ENCODE results near the gene RALGPS1.

Gene RALGPS1

GRCh38 chr9:127117801-127118200, 203.2 kb downstream of the RALGPS1 start:
- no peak overlapping the region for H3K27ac Mint-ChIP-seq
- no peaks in the 10 kb centered on the region for H3K9me3 Mint-ChIP-seq
- H3K27me3 Mint-ChIP-seq (ENCODE audit: low read depth) = peaks cover 41% of the 10 kb centered on the region
- no peaks in the 10 kb centered on the region for H3K36me3 Mint-ChIP-seq (ENCODE audit: low read depth)
- H3K4me1 Mint-ChIP-seq (ENCODE audit: low read depth) = peaks cover 16% of the 10 kb centered on the region
- H3K4me3 Mint-ChIP-seq = no peak overlapping the region
- DNase-seq (ENCODE audit: low spot score) = no peak

DNA sequence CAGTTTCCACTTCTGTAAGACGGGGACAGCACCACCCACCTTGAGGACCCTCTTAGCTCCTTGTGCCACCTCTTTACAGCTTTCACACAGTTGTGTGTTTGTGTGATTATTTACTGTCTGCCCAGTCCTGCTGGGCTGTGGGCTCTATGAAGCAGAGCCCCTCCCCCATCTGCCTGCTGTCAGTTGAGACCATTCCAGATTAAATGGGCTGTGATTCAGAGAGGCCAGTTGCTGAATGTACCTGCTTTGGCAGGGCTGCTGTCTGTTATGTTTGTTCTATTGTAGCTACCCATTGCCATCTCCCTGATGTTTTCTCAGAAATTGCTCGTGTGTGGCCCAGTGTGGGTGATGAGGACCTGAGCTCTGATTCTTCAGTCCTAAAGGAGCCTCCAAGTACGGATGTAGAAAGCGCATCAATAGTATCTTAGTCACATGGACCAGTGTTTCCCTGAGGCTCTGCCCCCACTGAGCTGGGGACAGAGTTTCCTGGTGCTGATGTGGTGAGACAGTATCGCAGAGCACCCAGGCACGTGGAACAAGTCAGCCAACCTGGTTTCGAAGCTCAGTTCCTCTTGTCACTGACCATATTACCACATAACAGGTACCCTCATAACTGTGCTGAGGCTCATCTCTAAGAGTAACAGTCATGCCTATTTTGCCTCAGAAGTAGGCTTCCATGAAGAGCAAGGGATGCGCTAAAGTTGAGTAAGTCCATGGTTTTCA, 204.2 kb downstream of the RALGPS1 start:
- H3K4me1 Mint-ChIP-seq (ENCODE audit: low read depth) = peaks cover 16% of the 10 kb centered on the region
- no peak overlapping the region for H3K4me3 Mint-ChIP-seq
- H3K27ac Mint-ChIP-seq = no peak overlapping the region
- no peaks in the 10 kb centered on the region for H3K36me3 Mint-ChIP-seq (ENCODE audit: low read depth)
- DNase-seq (ENCODE audit: low spot score) = no peak
- no peaks in the 10 kb centered on the region for H3K9me3 Mint-ChIP-seq
- H3K27me3 Mint-ChIP-seq (ENCODE audit: low read depth) = peaks cover 50% of the 10 kb centered on the region

- Mint-ChIP-seq H3K9me3 (no peaks in the 10 kb centered on the region), H3K27ac (no peak overlapping the region), H3K27me3 (ENCODE audit: low read depth) (peaks cover 56% of the 10 kb centered on the region)
Observed at GRCh38 chr9:127119320-127119709, 204.7 kb downstream of the RALGPS1 start.

GRCh38 chr9:127121628-127122175, 207.1 kb downstream of the RALGPS1 start:
- Mint-ChIP-seq H3K27ac (no peak overlapping the region), H3K27me3 (ENCODE audit: low read depth) (peaks cover 75% of the 10 kb centered on the region)

More at GRCh38 chr9:127119320-127119709, 204.7 kb downstream of the RALGPS1 start:
- H3K4me1 Mint-ChIP-seq (ENCODE audit: low read depth) = peaks cover 16% of the 10 kb centered on the region
- no peaks in the 10 kb centered on the region for H3K36me3 Mint-ChIP-seq (ENCODE audit: low read depth)
- no peak for DNase-seq (ENCODE audit: low spot score)
- H3K4me3 Mint-ChIP-seq = no peak overlapping the region

DNA sequence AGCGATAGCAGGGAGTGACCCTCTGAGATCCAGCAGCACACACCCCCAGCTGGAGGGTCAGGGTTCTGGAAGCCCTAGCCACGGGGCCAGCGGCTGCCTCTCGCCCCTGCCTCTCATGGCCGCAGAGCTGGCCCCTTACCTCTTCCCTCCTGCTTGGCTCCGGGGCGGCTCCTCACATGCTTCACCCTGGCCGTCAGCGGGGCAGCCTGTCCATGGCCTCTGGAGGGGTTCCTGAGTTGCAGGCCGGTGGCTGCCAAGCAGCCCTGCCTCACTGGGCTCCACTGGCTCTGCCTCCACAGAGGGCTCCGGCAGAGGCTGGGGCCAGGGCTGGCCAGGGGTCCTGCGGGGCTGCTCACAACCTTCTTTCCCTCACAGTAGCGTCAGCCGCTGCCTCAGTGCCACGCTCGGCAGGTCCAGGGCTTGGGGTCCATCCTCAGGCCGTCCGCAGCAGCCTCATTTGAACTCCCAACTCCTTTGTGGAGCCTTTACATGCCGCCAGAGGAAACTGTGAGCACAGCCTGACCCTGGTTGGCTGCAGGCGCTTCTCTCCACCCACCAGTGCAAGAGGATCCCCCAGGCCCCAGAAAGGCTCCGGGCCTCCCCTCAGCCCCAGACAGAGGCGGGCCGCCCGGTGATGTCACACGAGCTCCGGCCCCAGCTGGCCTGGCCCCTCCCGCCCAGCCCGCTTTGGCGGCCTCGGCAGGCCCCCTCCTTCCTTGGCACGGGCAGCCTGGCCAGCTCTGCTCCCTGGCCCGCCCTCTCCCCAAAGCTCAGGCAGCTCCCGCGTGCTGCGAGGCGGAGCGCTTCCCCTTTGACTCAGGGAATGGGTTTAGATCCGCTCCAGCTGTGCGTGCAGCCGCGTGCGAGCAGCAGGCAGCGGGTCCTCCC, 207.8 kb downstream of the RALGPS1 start, which contains the start of gene ANGPTL2:
Gene ANGPTL2 (minus strand): TSS at position 460 of the 888 bp plus-strand sequence. CDS start 13,904 bp downstream, outside the sequence.
- no peaks in the 10 kb centered on the region for H3K36me3 Mint-ChIP-seq (ENCODE audit: low read depth)
- DNase-seq (ENCODE audit: low spot score) = no peak
- H3K9me3 Mint-ChIP-seq = no peaks in the 10 kb centered on the region
- H3K4me3 Mint-ChIP-seq = no peak within 1 kb of the TSS
- H3K27ac Mint-ChIP-seq = no peak within 1 kb of the TSS
- H3K27me3 Mint-ChIP-seq (ENCODE audit: low read depth) = peaks cover 77% of the 10 kb centered on the region
- peaks cover under 1% of the 10 kb centered on the region for H3K4me1 Mint-ChIP-seq (ENCODE audit: low read depth)

More at GRCh38 chr9:127121628-127122175, 207.1 kb downstream of the RALGPS1 start:
- no peak for DNase-seq (ENCODE audit: low spot score)
- Mint-ChIP-seq H3K4me3 (no peak overlapping the region), H3K9me3 (no peaks in the 10 kb centered on the region), H3K4me1 (ENCODE audit: low read depth) (peaks cover 7% of the 10 kb centered on the region), H3K36me3 (ENCODE audit: low read depth) (no peaks in the 10 kb centered on the region)

DNA sequence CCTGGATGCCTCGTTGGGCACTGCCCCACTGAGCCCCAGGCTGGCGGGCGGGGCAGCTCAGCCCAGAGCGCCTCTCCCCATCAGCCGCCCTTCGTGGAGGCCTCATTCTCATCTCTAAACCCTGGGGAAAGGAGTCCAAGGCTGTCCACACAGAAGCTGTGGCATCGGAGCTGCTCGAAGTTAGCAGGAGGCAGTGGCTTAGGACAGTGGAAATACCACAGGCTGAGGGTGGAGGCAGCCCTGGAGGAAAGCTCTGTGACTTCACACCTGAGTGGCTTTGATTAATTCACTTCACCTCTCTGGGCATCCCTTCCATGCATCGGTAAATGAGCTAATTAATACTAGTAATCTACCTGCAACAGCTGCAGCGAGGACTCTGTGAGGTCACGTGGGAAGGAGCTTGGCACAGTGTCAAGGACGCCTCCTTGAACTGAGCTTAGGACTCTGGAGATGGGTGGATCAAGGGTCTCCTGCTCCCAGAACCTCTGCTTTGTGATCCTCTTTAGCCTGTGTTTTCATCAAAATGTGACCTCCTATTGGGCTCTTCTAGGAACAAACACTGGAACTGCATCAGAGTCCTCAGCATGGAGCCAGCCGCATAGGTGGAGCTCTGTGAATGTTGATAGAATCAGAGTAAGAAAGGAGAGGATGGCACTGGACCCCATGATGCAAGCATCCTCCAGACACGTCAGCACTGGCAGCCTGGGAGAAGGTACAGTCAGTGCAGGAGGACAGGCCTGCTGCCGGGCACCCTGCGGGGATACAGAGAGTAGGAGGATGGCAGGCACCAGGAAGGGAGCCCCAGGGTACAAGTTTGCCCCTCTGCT, 208.7 kb downstream of the RALGPS1 start:
- H3K27ac Mint-ChIP-seq = no peak overlapping the region
- H3K9me3 Mint-ChIP-seq = no peaks in the 10 kb centered on the region
- no peak overlapping the region for H3K4me3 Mint-ChIP-seq
- no peaks in the 10 kb centered on the region for H3K4me1 Mint-ChIP-seq (ENCODE audit: low read depth)
- peaks cover 79% of the 10 kb centered on the region for H3K27me3 Mint-ChIP-seq (ENCODE audit: low read depth)
- no peak for DNase-seq (ENCODE audit: low spot score)
- no peaks in the 10 kb centered on the region for H3K36me3 Mint-ChIP-seq (ENCODE audit: low read depth)

GRCh38 chr9:127124111-127124531, 209.5 kb downstream of the RALGPS1 start:
- H3K36me3 Mint-ChIP-seq (ENCODE audit: low read depth) = no peaks in the 10 kb centered on the region
- H3K4me3 Mint-ChIP-seq = no peak overlapping the region
- no peak for DNase-seq (ENCODE audit: low spot score)
- no peaks in the 10 kb centered on the region for H3K9me3 Mint-ChIP-seq
- peaks cover 73% of the 10 kb centered on the region for H3K27me3 Mint-ChIP-seq (ENCODE audit: low read depth)
- no peaks in the 10 kb centered on the region for H3K4me1 Mint-ChIP-seq (ENCODE audit: low read depth)
- H3K27ac Mint-ChIP-seq = no peak overlapping the region

GRCh38 chr9:127124792-127125191, 210.2 kb downstream of the RALGPS1 start:
- Mint-ChIP-seq H3K27me3 (ENCODE audit: low read depth) (peaks cover 71% of the 10 kb centered on the region), H3K4me1 (ENCODE audit: low read depth) (no peaks in the 10 kb centered on the region), H3K4me3 (no peak overlapping the region), H3K27ac (no peak overlapping the region), H3K9me3 (no peaks in the 10 kb centered on the region), H3K36me3 (ENCODE audit: low read depth) (no peaks in the 10 kb centered on the region)
- DNase-seq (ENCODE audit: low spot score) = no peak

- H3K27ac Mint-ChIP-seq = no peak overlapping the region
- no peaks in the 10 kb centered on the region for H3K36me3 Mint-ChIP-seq (ENCODE audit: low read depth)
- DNase-seq (ENCODE audit: low spot score) = no peak
- H3K27me3 Mint-ChIP-seq (ENCODE audit: low read depth) = peaks cover 55% of the 10 kb centered on the region
- H3K9me3 Mint-ChIP-seq = no peaks in the 10 kb centered on the region
- H3K4me3 Mint-ChIP-seq = no peak overlapping the region
- no peaks in the 10 kb centered on the region for H3K4me1 Mint-ChIP-seq (ENCODE audit: low read depth)
Observed at GRCh38 chr9:127126971-127127370, 212.4 kb downstream of the RALGPS1 start.

DNA sequence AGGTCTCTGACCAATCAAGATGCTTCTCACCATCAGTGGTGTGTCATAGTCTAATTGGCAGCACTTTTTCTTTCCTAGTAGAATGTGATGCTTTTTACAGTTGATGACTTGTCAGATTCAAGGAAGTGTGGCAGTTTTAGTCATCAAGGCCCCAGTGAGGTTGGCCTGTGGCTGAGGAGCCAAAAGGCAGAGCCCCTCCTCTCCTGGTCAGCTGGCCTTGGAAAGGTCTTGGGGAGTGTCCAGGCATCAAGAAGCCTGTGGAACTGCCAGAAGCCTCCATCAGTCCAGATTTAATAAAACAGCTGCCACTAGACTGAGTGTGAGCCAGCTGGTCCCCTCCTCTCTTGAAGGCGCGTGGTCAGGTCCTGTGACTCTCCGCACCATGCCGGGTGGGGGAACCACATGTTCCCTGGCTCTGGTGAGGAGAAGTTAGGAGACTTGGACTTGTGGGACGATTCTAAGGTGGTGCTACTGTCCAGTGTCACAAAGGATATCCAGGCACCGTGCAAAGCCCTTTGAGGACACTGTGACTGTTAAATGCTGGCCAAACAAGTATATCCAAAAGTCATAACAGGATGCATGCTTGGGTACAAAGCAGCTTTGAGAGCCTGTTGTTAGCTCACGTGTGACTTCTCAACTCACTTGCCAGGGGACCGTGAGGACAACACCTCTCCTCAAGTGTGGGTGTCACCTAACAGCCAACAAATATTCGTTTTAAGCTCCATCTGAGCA, 213.9 kb downstream of the RALGPS1 start:
- Mint-ChIP-seq H3K4me1 (ENCODE audit: low read depth) (no peaks in the 10 kb centered on the region), H3K27me3 (ENCODE audit: low read depth) (peaks cover 44% of the 10 kb centered on the region), H3K27ac (no peak overlapping the region), H3K4me3 (no peak overlapping the region), H3K9me3 (no peaks in the 10 kb centered on the region), H3K36me3 (ENCODE audit: low read depth) (no peaks in the 10 kb centered on the region)
- no peak for DNase-seq (ENCODE audit: low spot score)

- DNase-seq (ENCODE audit: low spot score) = no peak
- no peak overlapping the region for H3K4me3 Mint-ChIP-seq
- no peaks in the 10 kb centered on the region for H3K36me3 Mint-ChIP-seq (ENCODE audit: low read depth)
- no peak overlapping the region for H3K27ac Mint-ChIP-seq
- peaks cover 37% of the 10 kb centered on the region for H3K27me3 Mint-ChIP-seq (ENCODE audit: low read depth)
- H3K4me1 Mint-ChIP-seq (ENCODE audit: low read depth) = no peaks in the 10 kb centered on the region
- no peaks in the 10 kb centered on the region for H3K9me3 Mint-ChIP-seq
Observed at GRCh38 chr9:127129073-127129717, 214.6 kb downstream of the RALGPS1 start.

DNA sequence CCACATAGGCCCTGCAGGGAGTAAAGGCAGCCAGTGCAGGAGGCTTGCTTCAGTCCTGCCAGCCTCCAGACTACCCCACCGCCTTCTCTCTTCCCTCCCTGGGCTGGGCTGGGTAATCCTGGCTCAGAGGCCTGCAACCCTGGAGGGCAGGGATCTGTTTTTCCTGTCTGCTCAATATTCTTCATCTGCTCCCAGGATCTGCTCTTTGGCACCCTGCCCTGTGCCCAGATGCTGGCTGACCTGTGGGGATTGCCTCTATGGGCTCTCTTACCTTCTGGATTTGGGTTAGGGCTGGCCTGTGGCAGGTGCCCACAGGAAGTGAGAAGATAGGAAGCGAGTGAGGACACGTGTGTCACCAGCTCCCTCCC, 215.1 kb downstream of the RALGPS1 start:
- no peaks in the 10 kb centered on the region for H3K36me3 Mint-ChIP-seq (ENCODE audit: low read depth)
- H3K27ac Mint-ChIP-seq = no peak overlapping the region
- H3K4me1 Mint-ChIP-seq (ENCODE audit: low read depth) = no peaks in the 10 kb centered on the region
- peaks cover 32% of the 10 kb centered on the region for H3K27me3 Mint-ChIP-seq (ENCODE audit: low read depth)
- H3K4me3 Mint-ChIP-seq = no peak overlapping the region
- DNase-seq (ENCODE audit: low spot score) = no peak
- H3K9me3 Mint-ChIP-seq = no peaks in the 10 kb centered on the region
